HG02870 (cell line): ENCODE measurements around the gene NRN1.

Experiments used
- ATAC-seq: cut with Tn5 transposase; IDR thresholded peaks from one replicate; pipeline ENCODE4 v1.9.1; 2021; ENCODE audit warnings: mild to moderate bottlenecking, moderate library complexity; ENCODE audit not compliant: unreplicated experiment

NRN1 gene

GRCh38 chr6:6002848-6003620 lies 3.7 kb downstream of the NRN1 start:
- ATAC-seq = no peak

- no peak for ATAC-seq
Measured at GRCh38 chr6:6002005-6002847, 4.5 kb downstream of the NRN1 start.

- ATAC-seq = no peak
Measured at GRCh38 chr6:6001443-6001842, 5.3 kb downstream of the NRN1 start.

- ATAC-seq = no peak
Measured at GRCh38 chr6:5999688-6000608, 6.8 kb downstream of the NRN1 start.

GRCh38 chr6:5998711-5999687 lies 7.7 kb downstream of the NRN1 start:
- no peak for ATAC-seq

GRCh38 chr6:5998236-5998635 lies 8.5 kb downstream of the NRN1 start:
- ATAC-seq = no peak

GRCh38 chr6:5997420-5997987 lies 9.2 kb downstream of the NRN1 start:
- no peak for ATAC-seq

GRCh38 chr6:5996714-5997419 lies 9.9 kb downstream of the NRN1 start:
- no peak for ATAC-seq

GRCh38 chr6:5995949-5996713 lies 10.6 kb downstream of the NRN1 start:
- ATAC-seq = no peak

GRCh38 chr6:5995658-5995948 lies 11.1 kb downstream of the NRN1 start:
- ATAC-seq = no peak

- no peak for ATAC-seq
Measured at GRCh38 chr6:5994999-5995657, 11.6 kb downstream of the NRN1 start.

GRCh38 chr6:5994234-5994998 lies 12.3 kb downstream of the NRN1 start:
- ATAC-seq = no peak

GRCh38 chr6:5992551-5993225 lies 14.0 kb downstream of the NRN1 start:
- no peak for ATAC-seq

- no peak for ATAC-seq
Measured at GRCh38 chr6:5990786-5991185, 15.9 kb downstream of the NRN1 start.

- no peak for ATAC-seq
Measured at GRCh38 chr6:5989141-5989723, 17.5 kb downstream of the NRN1 start.

- no peak for ATAC-seq
Measured at GRCh38 chr6:5986861-5987260, 19.9 kb downstream of the NRN1 start.
